Activated CD4-positive, CD25-positive, alpha-beta regulatory T cell treated with anti-CD3 and anti-CD28 coated beads, Interleukin-2, amount 50 U/mL, for 72 hours (primary cell): Measurements from ENCODE around the gene ZNF518B.
"Not testable (repeated sequence)": the region's sequence is repeated elsewhere in the genome, so short reads cannot be mapped to it uniquely, and the experiment has no call there.

Source experiments
- DNase-seq: peaks from one replicate; pipeline ENCODE4 v3.0.0; 2021

Gene ZNF518B

GRCh38 chr4:10455133-10455532, 2.1 kb downstream of the ZNF518B start:
- no peak for DNase-seq

GRCh38 chr4:10454726-10455125, 2.5 kb downstream of the ZNF518B start:
- no peak for DNase-seq

GRCh38 chr4:10454121-10454520, 3.1 kb downstream of the ZNF518B start:
- no peak for DNase-seq

GRCh38 chr4:10448991-10449390, 8.2 kb downstream of the ZNF518B start:
- no peak for DNase-seq

GRCh38 chr4:10442976-10443375, 14.2 kb downstream of the ZNF518B start:
- no peak for DNase-seq

- no peak for DNase-seq
Measured at GRCh38 chr4:10441512-10441911, 15.7 kb downstream of the ZNF518B start.

DNA sequence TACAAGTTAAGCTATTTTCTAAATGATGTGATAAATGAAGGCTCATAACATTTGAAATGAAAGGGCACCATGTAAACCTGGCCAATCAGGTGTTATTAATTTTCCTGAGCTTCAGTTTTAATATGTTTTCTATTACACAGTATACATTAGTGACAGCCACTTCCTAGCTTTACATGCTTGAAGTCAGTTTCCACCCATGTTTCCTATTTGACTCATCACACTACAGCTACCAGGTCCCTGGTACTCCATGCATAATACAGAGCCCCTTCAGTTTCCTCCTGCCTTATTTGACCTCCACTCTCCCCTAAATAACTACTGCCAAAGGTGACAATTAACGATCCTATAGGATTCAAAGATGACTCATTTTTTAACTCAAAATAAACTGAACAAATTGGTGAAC, 18.3 kb downstream of the ZNF518B start:
- no peak for DNase-seq

DNA sequence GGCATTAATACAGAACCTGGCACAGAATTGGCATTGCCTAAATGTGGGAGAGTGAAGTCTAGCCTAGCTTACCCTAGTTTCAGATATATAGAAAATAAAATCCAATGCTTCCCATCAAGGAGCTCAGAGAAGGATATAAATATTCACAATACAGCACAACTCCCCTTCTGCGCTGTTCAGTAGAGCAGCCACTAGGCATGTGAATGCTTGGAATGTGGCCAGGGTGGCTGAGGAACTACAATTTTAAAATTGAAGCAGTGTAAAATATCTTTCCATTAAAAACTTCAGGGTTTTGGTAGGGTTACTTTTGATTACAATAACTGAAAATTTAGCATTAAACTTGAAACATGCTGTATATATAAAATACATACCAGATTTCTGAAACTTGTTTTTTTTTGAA, 19.5 kb downstream of the ZNF518B start:
- no peak for DNase-seq

GRCh38 chr4:10427680-10428079, 29.5 kb downstream of the ZNF518B start:
- not testable (repeated sequence) for DNase-seq

DNA sequence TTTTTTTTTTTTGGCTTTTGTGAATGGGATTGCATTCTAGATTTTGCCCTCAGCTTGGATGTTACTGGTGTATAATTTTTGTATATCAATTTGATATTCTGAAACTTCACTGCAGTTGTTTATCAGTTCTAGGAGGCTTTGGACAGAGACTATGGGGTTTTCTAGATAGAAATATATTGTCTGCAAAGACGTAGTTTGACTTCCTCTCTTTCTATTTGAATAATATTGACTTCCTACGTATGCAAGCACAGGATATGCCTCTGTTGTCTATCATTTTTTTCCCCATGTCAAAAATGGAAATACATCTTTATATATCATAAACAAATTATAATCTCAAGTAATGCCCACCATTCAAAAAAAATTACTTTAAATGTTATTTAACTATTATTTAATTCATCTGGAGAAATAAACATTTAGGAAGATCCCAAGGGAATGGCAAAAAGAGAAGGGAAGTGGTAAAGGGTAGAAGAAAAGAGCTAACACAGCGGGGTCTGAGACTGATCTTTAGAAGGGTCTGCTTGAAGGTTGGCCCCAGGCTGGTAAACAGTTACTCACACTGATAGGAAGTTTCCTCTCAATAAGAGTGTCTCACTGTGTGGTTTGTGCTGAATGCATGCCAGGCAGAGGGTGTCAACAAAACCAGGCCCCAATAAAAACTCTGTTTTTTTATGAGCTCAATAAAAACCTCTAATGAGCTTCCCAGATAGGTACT, 35.7 kb downstream of the ZNF518B start:
- DNase-seq = no peak

DNA sequence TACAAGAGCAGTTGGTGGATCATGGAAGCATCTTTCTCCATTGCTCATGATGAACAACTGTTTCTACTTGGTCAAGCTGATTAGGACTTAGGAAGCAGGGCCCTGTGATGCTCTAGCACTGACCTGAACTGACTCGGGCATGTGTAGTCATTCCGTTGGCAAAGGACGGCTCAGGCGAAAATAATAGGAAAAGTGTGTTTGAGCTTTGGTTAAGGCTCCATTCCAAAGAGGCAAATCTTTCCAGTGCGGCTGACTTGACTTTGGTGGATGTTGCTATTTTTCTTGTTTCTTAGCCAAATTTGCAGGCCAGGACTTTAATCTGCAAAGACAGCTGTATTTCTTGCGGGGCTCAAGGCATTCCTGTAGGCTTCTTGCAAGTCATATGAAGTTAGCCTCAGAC, 39.5 kb downstream of the ZNF518B start:
- DNase-seq = no peak

DNA sequence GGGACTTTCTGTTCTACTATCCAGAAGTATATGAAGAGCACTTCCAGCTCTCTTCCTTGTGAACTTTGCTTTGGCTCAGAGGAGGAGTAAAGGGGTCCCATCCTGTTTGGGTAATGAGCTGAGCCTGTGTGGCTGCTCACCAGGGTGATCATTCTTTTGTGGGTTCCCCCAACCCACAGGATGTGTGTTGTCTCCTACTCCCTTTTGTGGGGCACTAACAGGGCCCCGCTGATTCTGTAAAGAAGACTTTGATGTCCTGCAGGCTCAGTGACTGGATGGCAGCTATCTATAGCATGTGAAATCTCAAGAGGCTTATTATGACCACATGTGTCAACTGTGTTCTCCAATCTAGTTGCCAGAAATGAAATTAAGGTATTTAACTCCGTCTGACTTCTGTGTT, 40.8 kb downstream of the ZNF518B start:
- no peak for DNase-seq

GRCh38 chr4:10413177-10413576, 44.0 kb downstream of the ZNF518B start:
- no peak for DNase-seq

DNA sequence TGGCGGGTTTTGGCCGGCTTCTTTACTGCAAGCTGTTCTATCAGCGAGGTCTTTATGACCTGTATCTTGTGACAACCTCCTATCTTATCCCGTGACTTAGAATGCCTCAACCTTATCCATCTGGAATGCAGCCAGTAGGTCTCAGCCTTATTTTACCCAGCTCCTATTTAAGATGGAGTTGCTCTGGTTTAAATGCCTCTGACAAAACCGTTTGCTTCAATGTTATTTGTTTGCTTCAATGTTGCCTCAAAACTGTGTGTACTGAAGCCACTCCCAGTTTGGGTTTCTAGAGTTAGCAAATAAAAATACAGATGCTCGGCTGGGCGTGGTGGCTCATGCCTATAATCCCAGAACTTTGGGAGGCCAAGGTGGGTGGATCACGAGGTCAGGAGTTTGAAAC, 51.6 kb downstream of the ZNF518B start:
- no peak for DNase-seq

DNA sequence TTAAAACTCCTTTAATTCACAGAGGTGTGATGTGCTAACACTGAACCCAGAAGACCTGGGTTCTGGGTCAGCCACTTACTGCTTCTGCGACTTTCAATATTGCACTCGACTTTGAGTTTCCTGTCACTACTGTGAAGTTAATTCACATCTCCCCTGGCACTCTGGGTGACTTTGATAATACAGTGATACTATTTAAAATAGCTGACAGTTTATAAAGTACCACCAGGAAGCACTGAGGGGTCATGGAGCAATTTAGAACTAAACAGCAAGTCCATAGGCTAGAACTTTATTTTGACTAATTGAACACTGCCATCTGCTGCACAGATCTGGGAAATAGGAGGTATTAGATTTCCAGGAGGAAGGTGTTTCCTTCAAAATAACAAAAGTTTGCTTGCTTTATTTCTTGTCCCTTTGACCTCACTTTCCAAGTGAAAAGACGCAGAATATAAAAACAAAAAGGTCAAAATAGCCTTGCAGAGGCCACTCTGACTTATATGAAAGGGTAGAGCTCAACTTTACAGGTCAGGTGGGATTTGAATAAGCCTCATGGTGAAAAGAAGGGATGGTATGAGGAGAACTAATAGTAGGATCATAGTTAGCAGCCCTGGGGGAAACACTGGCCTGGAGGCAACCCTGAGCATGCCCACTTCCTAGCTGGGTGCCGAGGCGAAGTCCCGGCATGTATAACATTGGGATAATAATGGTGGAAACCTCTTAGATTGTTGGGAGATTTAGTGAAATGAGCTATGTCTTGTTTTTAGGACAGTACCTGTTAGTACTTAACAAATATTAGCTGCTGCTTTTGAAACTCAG, 53.4 kb downstream of the ZNF518B start:
- DNase-seq = no peak

- no peak for DNase-seq
Measured at GRCh38 chr4:10395971-10396580, 61.1 kb downstream of the ZNF518B start.
